IPS DF 19.7 (cell line): ENCODE data around the gene TAB2.
"Not testable (repeated sequence)": the region's sequence is repeated elsewhere in the genome, so short reads cannot be mapped to it uniquely, and the experiment has no call there.

ENCODE experiments used
- DNase-seq: peaks from one replicate; pipeline ENCODE4 v3.0.0-alpha.2; 2013; ENCODE audit warnings: low read depth, low spot score

Gene TAB2

GRCh38 chr6:149313070-149313469 is 4.4 kb upstream of the TAB2 start:
- DNase-seq: no peak

- DNase-seq: no peak
These were observed 3.7 kb upstream of the TAB2 start for GRCh38 chr6:149313861-149314260.

- DNase-seq: no peak
These were observed 3.1 kb upstream of the TAB2 start for GRCh38 chr6:149314325-149314905.

- no peak for DNase-seq
These were observed 1.3 kb upstream of the TAB2 start for GRCh38 chr6:149316108-149316727.

- peak; percentile 45 for DNase-seq
These were observed 520 bp upstream of the TAB2 start for GRCh38 chr6:149316740-149317643.

GRCh38 chr6:149318581-149319286 is 1.2 kb downstream of the TAB2 start:
- no peak for DNase-seq

GRCh38 chr6:149319422-149319821 is 1.9 kb downstream of the TAB2 start:
- no peak for DNase-seq

GRCh38 chr6:149320016-149320415 is 2.5 kb downstream of the TAB2 start:
- DNase-seq: not testable (repeated sequence)

- DNase-seq: no peak
These were observed 3.3 kb downstream of the TAB2 start for GRCh38 chr6:149320796-149321195.

GRCh38 chr6:149323353-149323752 is 5.8 kb downstream of the TAB2 start:
- no peak for DNase-seq

- DNase-seq: no peak
These were observed 6.4 kb downstream of the TAB2 start for GRCh38 chr6:149323925-149324324.

GRCh38 chr6:149324428-149324827 is 6.9 kb downstream of the TAB2 start:
- DNase-seq: no peak

GRCh38 chr6:149325648-149326236 is 8.2 kb downstream of the TAB2 start:
- no peak for DNase-seq

GRCh38 chr6:149327638-149328037 is 10.1 kb downstream of the TAB2 start:
- DNase-seq: no peak

GRCh38 chr6:149328083-149328482 is 10.6 kb downstream of the TAB2 start:
- DNase-seq: no peak

GRCh38 chr6:149329529-149329928 is 12.0 kb downstream of the TAB2 start:
- no peak for DNase-seq

- DNase-seq: no peak
These were observed 12.6 kb downstream of the TAB2 start for GRCh38 chr6:149330133-149330532.

- no peak for DNase-seq
These were observed 13.7 kb downstream of the TAB2 start for GRCh38 chr6:149331043-149331807.

- no peak for DNase-seq
These were observed 14.4 kb downstream of the TAB2 start for GRCh38 chr6:149331871-149332270.

- no peak for DNase-seq
These were observed 15.2 kb downstream of the TAB2 start for GRCh38 chr6:149332602-149333265.
